Fibroblast of the aortic adventitia (primary cell): ENCODE data around the gene SLIT3. TPM values are rescaled to one million over a fixed set of nuclear protein-coding genes. Genes with fewer than 3 reads are reported as not detected.

Experiments used
- DNase-seq: peaks from one replicate; pipeline ENCODE4 v3.0.0-alpha.2; 2010; ENCODE audit warnings: low read depth
- H3K4me3 ChIP-seq: 2 replicates; pipeline ENCODE4 v1.5.1; 2011; ENCODE audit warnings: low read depth, mild to moderate bottlenecking, control low read depth, low read length, moderate library complexity
- total RNA-seq: library from RNA; depleted of rRNA; stranded (reverse); fragments of >200 nt; gene quantifications from 2 replicates; pipeline ENCODE4 v1.2.3, GENCODE V29; 2012; ENCODE audit warnings: low replicate concordance
- TF ChIP-seq, protein P1 (sequence below): IDR thresholded peaks from 2 replicates; pipeline ENCODE4 v1.5.1; 2011; ENCODE audit warnings: mild to moderate bottlenecking, low read length, control low read depth, inconsistent platforms; ENCODE audit not compliant: insufficient read depth

Gene SLIT3
- total RNA-seq, 1 donor, result 65.3 TPM

DNA sequence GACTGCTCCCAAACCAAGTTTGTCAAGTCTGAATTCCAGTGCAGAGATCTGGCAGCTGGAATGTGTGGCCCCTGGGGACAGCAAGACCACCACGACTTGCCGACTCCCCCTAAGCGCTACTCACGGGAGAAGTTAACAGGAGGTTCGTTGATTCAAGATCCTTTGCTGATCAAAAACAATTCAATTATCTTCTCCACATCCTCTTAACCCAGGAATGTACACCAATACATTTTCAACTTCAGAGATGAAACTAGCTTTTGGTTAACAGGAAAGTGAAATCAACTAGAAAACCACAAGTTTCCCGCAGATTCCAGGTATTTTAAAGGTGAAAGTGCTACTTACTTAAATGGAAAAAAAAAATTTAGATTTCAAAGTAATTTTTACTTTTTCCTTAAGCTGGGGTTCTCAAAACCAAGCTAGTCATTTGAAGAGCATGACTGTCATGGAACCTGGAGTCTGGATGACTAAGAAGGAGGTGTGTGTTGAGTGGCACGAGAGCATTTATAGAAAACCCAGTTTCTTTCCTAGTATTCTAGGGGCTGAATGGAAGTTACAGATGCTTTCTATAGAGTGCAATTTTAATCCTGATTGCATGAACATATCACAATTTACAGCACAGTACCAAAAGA is 464.2 kb downstream of the SLIT3 start:
- no peak overlapping the region for H3K4me3 ChIP-seq
- TF ChIP-seq, protein P1, sequence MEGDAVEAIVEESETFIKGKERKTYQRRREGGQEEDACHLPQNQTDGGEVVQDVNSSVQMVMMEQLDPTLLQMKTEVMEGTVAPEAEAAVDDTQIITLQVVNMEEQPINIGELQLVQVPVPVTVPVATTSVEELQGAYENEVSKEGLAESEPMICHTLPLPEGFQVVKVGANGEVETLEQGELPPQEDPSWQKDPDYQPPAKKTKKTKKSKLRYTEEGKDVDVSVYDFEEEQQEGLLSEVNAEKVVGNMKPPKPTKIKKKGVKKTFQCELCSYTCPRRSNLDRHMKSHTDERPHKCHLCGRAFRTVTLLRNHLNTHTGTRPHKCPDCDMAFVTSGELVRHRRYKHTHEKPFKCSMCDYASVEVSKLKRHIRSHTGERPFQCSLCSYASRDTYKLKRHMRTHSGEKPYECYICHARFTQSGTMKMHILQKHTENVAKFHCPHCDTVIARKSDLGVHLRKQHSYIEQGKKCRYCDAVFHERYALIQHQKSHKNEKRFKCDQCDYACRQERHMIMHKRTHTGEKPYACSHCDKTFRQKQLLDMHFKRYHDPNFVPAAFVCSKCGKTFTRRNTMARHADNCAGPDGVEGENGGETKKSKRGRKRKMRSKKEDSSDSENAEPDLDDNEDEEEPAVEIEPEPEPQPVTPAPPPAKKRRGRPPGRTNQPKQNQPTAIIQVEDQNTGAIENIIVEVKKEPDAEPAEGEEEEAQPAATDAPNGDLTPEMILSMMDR, result no peak
- no peak for DNase-seq

DNA sequence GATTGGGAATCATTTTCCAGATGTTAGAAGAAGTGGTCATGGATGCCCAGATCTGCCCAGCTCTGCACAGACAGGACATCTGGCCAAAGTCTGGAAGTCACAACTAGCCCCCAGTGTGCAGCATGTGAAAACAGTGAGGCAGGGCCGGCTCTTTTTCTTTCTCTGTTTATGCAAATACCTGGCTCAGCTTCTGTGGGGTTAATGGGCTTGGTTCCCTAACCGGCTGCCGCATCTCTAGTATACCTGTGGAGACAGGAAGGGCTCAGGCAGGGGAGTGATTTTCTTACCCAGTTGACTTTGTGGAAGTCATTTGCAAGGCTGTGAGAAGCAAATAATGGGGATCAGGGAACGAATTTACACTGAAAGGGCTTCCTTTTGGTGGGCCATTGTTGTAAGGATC is 467.0 kb downstream of the SLIT3 start:
- no peak overlapping the region for H3K4me3 ChIP-seq
- TF ChIP-seq, protein P1, result no peak
- no peak for DNase-seq

DNA sequence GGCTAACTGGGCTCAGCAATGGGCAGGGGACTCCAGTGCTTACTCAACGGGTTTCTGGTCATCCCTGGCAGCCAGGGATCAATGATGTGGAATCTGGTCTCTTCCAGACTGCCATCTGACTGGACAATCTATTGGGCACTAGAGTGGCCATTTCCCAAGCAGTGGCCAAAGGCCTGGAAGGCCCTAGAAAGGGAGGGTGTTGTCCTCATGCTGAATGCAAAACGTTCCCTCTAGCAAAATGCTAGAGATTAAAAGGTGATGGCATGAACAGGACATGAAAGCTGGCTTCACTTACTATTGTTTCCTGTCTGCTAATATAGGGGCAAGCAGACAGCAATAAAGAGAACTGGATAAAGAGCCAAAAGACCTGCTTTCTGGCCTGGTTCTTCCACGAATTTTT is 467.6 kb downstream of the SLIT3 start:
- H3K4me3 ChIP-seq, result no peak overlapping the region
- DNase-seq, result no peak
- TF ChIP-seq, protein P1, result no peak

DNA sequence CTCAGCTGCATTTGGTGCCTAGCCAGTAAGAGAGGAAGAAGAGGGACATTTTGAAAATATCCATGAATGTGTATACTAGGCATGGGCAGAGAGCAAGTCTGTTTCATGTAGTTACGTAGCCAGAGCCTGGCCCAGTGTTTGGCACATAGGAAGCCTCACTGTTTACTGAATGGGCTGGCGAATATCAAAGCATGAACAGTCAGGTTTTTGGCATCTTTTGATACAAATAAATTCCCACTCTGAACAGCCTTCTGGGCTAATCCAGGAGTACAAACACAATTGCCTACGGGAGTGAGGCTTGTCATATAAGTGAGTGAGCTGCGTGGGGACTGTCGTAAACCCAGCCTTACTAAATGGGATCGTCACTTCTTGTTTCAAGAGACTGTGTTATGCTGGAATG is 468.6 kb downstream of the SLIT3 start:
- TF ChIP-seq, protein P1, result no peak
- no peak for DNase-seq
- H3K4me3 ChIP-seq, result no peak overlapping the region

DNA sequence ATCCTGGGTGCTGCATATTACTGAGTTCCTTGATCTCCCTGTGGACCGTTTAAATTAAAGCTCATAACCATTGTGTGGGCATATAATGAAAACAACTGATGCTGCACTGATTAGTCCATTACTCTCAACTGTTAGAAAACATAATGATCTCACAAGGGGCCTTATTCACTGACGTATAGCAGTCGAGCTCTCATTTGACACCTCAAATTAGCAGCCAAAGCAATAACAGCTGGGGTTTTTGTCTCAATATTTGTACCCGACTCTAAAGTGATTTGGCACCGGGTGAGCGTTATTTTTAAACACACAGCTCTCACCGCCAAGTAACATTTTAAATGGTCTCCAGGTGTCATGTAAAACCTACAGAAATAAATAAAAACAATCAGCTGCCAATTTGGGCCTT is 469.6 kb downstream of the SLIT3 start:
- DNase-seq, result no peak
- TF ChIP-seq, protein P1, result no peak
- no peak overlapping the region for H3K4me3 ChIP-seq

DNA sequence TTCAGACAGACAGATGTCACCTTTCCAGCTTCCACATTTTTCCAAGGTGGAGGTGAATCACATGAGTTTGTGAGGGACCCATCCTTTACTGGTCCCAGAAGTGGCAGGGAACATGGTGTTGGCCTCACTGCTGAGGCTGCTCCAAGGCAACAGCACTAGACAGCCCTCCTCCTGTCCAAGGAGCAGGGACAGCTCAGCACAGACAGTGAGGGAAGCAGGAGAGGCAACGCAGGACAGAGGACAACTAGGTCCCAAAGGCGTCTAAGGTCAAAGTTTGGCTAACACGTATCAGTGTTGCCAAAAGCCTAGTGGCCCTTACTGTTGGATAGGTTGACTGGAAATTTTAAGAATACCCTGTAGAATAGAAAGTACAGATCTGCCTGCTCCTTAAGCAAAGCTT is 470.1 kb downstream of the SLIT3 start:
- TF ChIP-seq, protein P1, result no peak
- no peak overlapping the region for H3K4me3 ChIP-seq
- no peak for DNase-seq

DNA sequence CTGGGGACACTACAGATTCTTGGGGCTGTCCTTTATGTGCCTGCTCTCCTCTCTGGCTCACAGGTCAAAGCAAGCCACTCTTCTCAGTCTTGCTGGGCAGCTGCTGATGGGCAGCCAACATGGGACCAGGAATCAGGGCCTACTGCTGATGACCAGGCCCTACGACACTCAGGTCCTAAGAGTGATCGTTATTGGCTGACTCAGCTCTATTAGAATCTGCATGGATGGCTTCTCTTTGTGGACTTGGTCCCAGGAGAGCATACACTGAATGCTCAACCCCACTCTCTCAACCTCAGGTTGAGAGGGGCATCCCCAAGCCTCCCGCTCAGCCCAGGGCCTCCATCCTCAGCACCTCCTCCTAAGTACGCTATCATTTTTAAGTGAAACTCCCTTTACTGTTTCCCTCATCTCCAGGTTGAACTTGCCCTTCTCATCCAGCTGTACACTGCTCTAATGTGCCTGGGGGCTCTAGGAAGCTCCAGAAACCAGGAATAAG is 471.0 kb downstream of the SLIT3 start:
- TF ChIP-seq, protein P1, result no peak
- no peak for DNase-seq
- H3K4me3 ChIP-seq, result no peak overlapping the region
